SIG-M5 (cell line): ENCODE measurements around the gene ARVCF.
"Not testable (repeated sequence)": the region's sequence is repeated elsewhere in the genome, so short reads cannot be mapped to it uniquely, and the experiment has no call there.

Source experiments
- DNase-seq: peaks from one replicate; lab custom pipeline; 2025; lab: John Stamatoyannopoulos, UW

Gene ARVCF

GRCh38 chr22:19960491-19961200 is 56.0 kb downstream of the ARVCF start:
- DNase-seq, result no peak

GRCh38 chr22:19959587-19960490 is 56.8 kb downstream of the ARVCF start:
- DNase-seq, result no peak

GRCh38 chr22:19959043-19959586 is 57.5 kb downstream of the ARVCF start:
- no peak for DNase-seq

GRCh38 chr22:19958083-19959042 is 58.3 kb downstream of the ARVCF start:
- DNase-seq, result no peak

- DNase-seq, result no peak
Observed at GRCh38 chr22:19957445-19957844, 59.2 kb downstream of the ARVCF start.

- no peak for DNase-seq
Observed at GRCh38 chr22:19955241-19956128, 61.1 kb downstream of the ARVCF start.

GRCh38 chr22:19951346-19951745 is 65.3 kb downstream of the ARVCF start:
- DNase-seq, result no peak

- DNase-seq, result no peak
Observed at GRCh38 chr22:19948057-19948760, 68.4 kb downstream of the ARVCF start.

GRCh38 chr22:19943082-19944026 is 73.3 kb downstream of the ARVCF start:
- no peak for DNase-seq

GRCh38 chr22:19942157-19943081 is 74.2 kb downstream of the ARVCF start:
- no peak for DNase-seq

GRCh38 chr22:19941365-19942082 is 75.1 kb downstream of the ARVCF start, which contains the start of the genes COMT and TXNRD2:
COMT (plus strand) TSS chr22:19941772; CDS start chr22:19962527, 20,755 bp downstream.
TXNRD2 (minus strand) TSS chr22:19941818; CDS start chr22:19941803, 15 bp downstream.
- DNase-seq, result no peak

GRCh38 chr22:19940536-19941364 is 75.9 kb downstream of the ARVCF start:
- no peak for DNase-seq

- no peak for DNase-seq
Observed at GRCh38 chr22:19937616-19938473, 78.8 kb downstream of the ARVCF start.

GRCh38 chr22:19936513-19936912 is 80.1 kb downstream of the ARVCF start:
- no peak for DNase-seq

GRCh38 chr22:19935123-19935718 is 81.4 kb downstream of the ARVCF start:
- not testable (repeated sequence) for DNase-seq
